ENCODE data around the gene ADM5.

Gene ADM5

GRCh38 chr19:49727217-49728030 lies 38.0 kb downstream of the ADM5 start:
- no peak for DNase-seq
- in situ Hi-C loops (cut with HindIII; ENCODE audit: low pct_ligation_motif_present, low pct_unique_long_range_greater_than_20kb, low sequenced_read_pairs) = no loop called here

GRCh38 chr19:49730166-49730565 lies 40.8 kb downstream of the ADM5 start:
- in situ Hi-C loops (cut with HindIII; ENCODE audit: low pct_ligation_motif_present, low pct_unique_long_range_greater_than_20kb, low sequenced_read_pairs) = no loop called here
- DNase-seq = no peak

GRCh38 chr19:49738268-49738667 lies 48.9 kb downstream of the ADM5 start:
- in situ Hi-C loops (cut with HindIII; ENCODE audit: low pct_ligation_motif_present, low pct_unique_long_range_greater_than_20kb, low sequenced_read_pairs) = no loop called here
- DNase-seq = no peak

GRCh38 chr19:49739098-49739497 lies 49.7 kb downstream of the ADM5 start:
- in situ Hi-C loops (cut with HindIII; ENCODE audit: low pct_ligation_motif_present, low pct_unique_long_range_greater_than_20kb, low sequenced_read_pairs) = no loop called here
- no peak for DNase-seq

GRCh38 chr19:49739933-49740332 lies 50.5 kb downstream of the ADM5 start:
- in situ Hi-C loops (cut with HindIII; ENCODE audit: low pct_ligation_motif_present, low pct_unique_long_range_greater_than_20kb, low sequenced_read_pairs) = no loop called here
- DNase-seq = no peak
